ENCODE data around the gene ETNK1. TPM values are rescaled to one million over a fixed set of nuclear protein-coding genes. Genes with fewer than 3 reads are reported as not detected.

The ETNK1 gene
- total RNA-seq, 2 experiments from 2014 or later, result 24.3 to 26.4 TPM

DNA sequence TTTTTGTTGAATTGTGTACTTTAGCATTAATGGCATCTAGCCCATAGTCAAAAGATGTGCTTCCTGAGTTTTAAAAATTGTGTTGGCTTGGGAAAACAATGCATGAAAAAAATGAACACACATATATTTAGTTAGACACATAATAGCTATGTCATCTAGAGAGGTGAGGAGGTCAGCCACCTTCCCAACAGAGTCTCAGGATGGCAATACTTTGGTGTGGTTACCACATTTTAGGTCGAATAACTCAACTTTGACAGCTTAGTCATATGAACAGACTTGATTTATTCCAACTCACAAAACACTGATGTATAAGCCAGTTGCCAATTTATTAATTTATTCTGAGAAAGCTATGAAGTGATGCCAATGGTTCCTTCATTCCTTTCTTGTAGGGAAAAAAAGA lies 114.0 kb downstream of the ETNK1 start:
- no peaks in the 10 kb centered on the region for H3K4me1 ChIP-seq (ENCODE audit: insufficient read depth, low read length)
- TF ChIP-seq CTCF (IDR thresholded peaks at IDR 0.05), result no peak
- peaks cover 3 to 4% of the 10 kb centered on the region in 2 experiments for H3K27me3 ChIP-seq (ENCODE audit: control insufficient read depth in 1 of 2, insufficient read depth in 2 of 2, low read length in 2 of 2)
- no peak for ATAC-seq (ENCODE audit: poor library complexity)
- POLR2A ChIA-PET, result no interaction called here
- no peak overlapping the region for H3K27ac ChIP-seq (ENCODE audit: low read depth in 1 of 2, low read length in 2 of 2)
- no peak for DNase-seq
- CTCF ChIA-PET, result no interaction called here
- intact Hi-C loops (cut with DNase I, micrococcal nuclease), result no loop called here
- Mint-ChIP-seq H3K27ac (no peak overlapping the region), H3K9me3 (no peaks in the 10 kb centered on the region), H3K36me3 (ENCODE audit: low read depth) (no peaks in the 10 kb centered on the region), H3K4me3 (no peak overlapping the region), H3K4me1 (ENCODE audit: low read depth) (no peaks in the 10 kb centered on the region), H3K27me3 (peaks cover 3% of the 10 kb centered on the region)
- H3K4me3 ChIP-seq (ENCODE audit: low read length), result no peak overlapping the region
- H3K9me3 ChIP-seq (ENCODE audit: control insufficient read depth in 1 of 2, insufficient read depth in 1 of 2, low read length in 2 of 2), result peaks cover 0 to 9% of the 10 kb centered on the region in 2 experiments
- no peaks in the 10 kb centered on the region for H3K36me3 ChIP-seq (ENCODE audit: insufficient read depth, low read length)

Other genes with a start within 250 kb of the ETNK1 start
- gene C2CD5, start 80.6 kb upstream of the ETNK1 start, total RNA-seq, result 10 to 100 TPM; 21.8 to 23.2 TPM

Data from CD4-positive, alpha-beta T cell (primary cell).